Measurements from ENCODE around the gene PAX5.

DNA sequence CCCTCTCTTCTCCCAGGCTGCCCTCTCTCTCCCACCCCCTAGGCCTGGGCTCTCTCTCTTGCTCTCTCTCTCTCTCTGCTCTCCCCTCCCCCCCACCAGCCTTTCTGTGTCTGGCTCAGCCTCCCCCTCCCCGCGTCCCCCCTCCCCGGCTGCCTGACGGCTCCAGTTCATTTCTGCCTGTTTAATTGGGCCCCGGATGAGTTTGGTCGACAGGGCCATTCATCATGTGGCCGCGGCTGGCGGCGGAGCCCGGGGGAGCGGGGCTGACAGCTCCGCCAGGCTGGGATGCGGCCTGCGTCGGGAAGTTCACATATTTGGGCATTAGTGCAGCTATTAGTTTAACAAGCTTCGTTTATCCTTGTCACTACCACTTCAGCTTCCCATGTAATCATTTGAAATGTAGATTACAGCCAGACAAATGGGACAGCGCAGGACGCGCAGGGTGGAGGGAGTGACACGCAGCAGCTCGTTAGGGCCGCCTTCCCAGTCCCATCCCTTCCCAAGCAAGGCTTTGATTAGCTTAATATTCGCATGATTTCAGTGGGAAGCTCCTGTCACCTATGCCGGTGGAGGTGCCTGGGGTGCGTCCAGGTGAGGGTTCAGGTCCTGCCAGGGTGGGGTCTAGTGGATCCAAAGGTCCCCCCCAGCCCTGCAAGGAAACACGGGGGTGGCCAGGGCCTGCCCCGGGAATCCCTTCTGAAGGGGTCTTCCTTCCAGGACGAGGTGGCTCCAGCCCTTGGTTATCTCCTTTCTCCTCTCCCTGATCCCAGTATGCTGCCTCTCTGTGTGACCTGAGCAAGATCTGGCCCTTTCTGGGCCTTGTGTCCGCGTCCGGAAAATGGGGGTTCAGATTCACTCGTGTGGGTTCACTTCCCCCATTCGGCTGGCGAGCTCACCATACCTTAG lies 214.8 kb downstream of the PAX5 start:
- TF ChIP-seq, protein P1, sequence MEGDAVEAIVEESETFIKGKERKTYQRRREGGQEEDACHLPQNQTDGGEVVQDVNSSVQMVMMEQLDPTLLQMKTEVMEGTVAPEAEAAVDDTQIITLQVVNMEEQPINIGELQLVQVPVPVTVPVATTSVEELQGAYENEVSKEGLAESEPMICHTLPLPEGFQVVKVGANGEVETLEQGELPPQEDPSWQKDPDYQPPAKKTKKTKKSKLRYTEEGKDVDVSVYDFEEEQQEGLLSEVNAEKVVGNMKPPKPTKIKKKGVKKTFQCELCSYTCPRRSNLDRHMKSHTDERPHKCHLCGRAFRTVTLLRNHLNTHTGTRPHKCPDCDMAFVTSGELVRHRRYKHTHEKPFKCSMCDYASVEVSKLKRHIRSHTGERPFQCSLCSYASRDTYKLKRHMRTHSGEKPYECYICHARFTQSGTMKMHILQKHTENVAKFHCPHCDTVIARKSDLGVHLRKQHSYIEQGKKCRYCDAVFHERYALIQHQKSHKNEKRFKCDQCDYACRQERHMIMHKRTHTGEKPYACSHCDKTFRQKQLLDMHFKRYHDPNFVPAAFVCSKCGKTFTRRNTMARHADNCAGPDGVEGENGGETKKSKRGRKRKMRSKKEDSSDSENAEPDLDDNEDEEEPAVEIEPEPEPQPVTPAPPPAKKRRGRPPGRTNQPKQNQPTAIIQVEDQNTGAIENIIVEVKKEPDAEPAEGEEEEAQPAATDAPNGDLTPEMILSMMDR (conservative IDR thresholded peaks at IDR 0.05), result no peak
- no peak for TF ChIP-seq ZFX (IDR thresholded peaks at IDR 0.05)
